Trophoblast cell (in vitro differentiated cells and primary cell): ENCODE data around the gene COL5A1.

Source experiments
- DNase-seq, 2 donors: peaks; one replicate each; pipeline ENCODE4 v3.0.0-alpha.2; 2016
- H2AFZ ChIP-seq: 2 replicates; pipeline ENCODE4 v1.6.1; 2013; ENCODE audit warnings: low read length, moderate library complexity, mild to moderate bottlenecking; ENCODE audit not compliant: insufficient read depth, poor library complexity
- H2AK5ac ChIP-seq: 2 replicates; pipeline ENCODE4 v1.6.1; 2013; ENCODE audit warnings: mild to moderate bottlenecking, low read length
- H2BK120ac ChIP-seq: 2 replicates; pipeline ENCODE4 v1.6.1; 2013; ENCODE audit warnings: low read length, mild to moderate bottlenecking, moderate library complexity; ENCODE audit not compliant: insufficient read depth, poor library complexity
- H2BK12ac ChIP-seq: 2 replicates; pipeline ENCODE4 v1.6.1; 2013; ENCODE audit warnings: mild to moderate bottlenecking, low read length, moderate library complexity
- H2BK5ac ChIP-seq: 2 replicates; pipeline ENCODE4 v1.6.1; 2013; ENCODE audit warnings: low read length, low read depth, moderate library complexity, mild to moderate bottlenecking; ENCODE audit not compliant: poor library complexity
- H3K14ac ChIP-seq: 2 replicates; pipeline ENCODE4 v1.6.1; 2013; ENCODE audit warnings: mild to moderate bottlenecking, low read length
- H3K18ac ChIP-seq: 2 replicates; pipeline ENCODE4 v1.6.1; 2013; ENCODE audit warnings: mild to moderate bottlenecking, low read length
- H3K23ac ChIP-seq: 2 replicates; pipeline ENCODE4 v1.6.1; 2013; ENCODE audit warnings: low read length
- H3K27ac ChIP-seq: 2 replicates; pipeline ENCODE4 v1.5.1; 2013; ENCODE audit warnings: low read depth, mild to moderate bottlenecking, inconsistent platforms, low read length, moderate library complexity
- H3K27me3 ChIP-seq: 2 replicates; pipeline ENCODE4 v1.6.1; 2013; ENCODE audit warnings: inconsistent platforms, mild to moderate bottlenecking, low read length, moderate library complexity; ENCODE audit not compliant: insufficient read depth
- H3K36me3 ChIP-seq, 2 experiments: 1 replicate in 1 of 2; 2 replicates in 1 of 2; pipeline ENCODE4 v1.6.1; 2013; ENCODE audit warnings: low read length in 2 of 2, mild to moderate bottlenecking in 2 of 2, moderate library complexity in 1 of 2; ENCODE audit not compliant: insufficient read depth in 2 of 2, control insufficient read depth in 1 of 2
- H3K4ac ChIP-seq: 2 replicates; pipeline ENCODE4 v1.6.1; 2013; ENCODE audit warnings: low read depth, mild to moderate bottlenecking, low read length, moderate library complexity
- H3K4me1 ChIP-seq, 2 experiments: 1 replicate in 1 of 2; 2 replicates in 1 of 2; pipeline ENCODE4 v1.6.1; 2013; ENCODE audit warnings: low read length in 2 of 2, mild to moderate bottlenecking in 2 of 2, moderate library complexity in 1 of 2; ENCODE audit not compliant: insufficient read depth in 2 of 2, control insufficient read depth in 1 of 2
- H3K4me2 ChIP-seq: 2 replicates; pipeline ENCODE4 v1.6.1; 2013; ENCODE audit warnings: inconsistent platforms, mild to moderate bottlenecking, low read length, moderate library complexity
- H3K4me3 ChIP-seq: 2 replicates; pipeline ENCODE4 v1.5.1; 2013; ENCODE audit warnings: mild to moderate bottlenecking, low read depth, low read length, inconsistent platforms
- H3K79me1 ChIP-seq: one replicate; pipeline ENCODE4 v1.6.1; 2013; ENCODE audit warnings: low read length
- H3K79me2 ChIP-seq: 2 replicates; pipeline ENCODE4 v1.6.1; 2013; ENCODE audit warnings: low read length, mild to moderate bottlenecking; ENCODE audit not compliant: control insufficient read depth, insufficient read depth, poor library complexity
- H3K9ac ChIP-seq: 2 replicates; pipeline ENCODE4 v1.6.1; 2013; ENCODE audit warnings: mild to moderate bottlenecking, low read length
- H3K9me3 ChIP-seq: 2 replicates; pipeline ENCODE4 v1.6.1; 2013; ENCODE audit warnings: low read depth, mild to moderate bottlenecking, control low read depth, inconsistent platforms, low read length; ENCODE audit not compliant: insufficient read depth
- H4K12ac ChIP-seq: 2 replicates; pipeline ENCODE4 v1.6.1; 2013; ENCODE audit warnings: low read depth, mild to moderate bottlenecking, low read length, moderate library complexity
- H4K8ac ChIP-seq: 2 replicates; pipeline ENCODE4 v1.6.1; 2013; ENCODE audit warnings: low read depth, mild to moderate bottlenecking, low read length, moderate library complexity
- H4K91ac ChIP-seq: one replicate; pipeline ENCODE4 v1.6.1; 2013; ENCODE audit warnings: low read depth, mild to moderate bottlenecking, low read length, moderate library complexity
- WGBS: extraction: QIAGEN DNeasy Blood & Tissue Kit; methylation state at CpG from one replicate; pipeline ENCODE4 v1.1.7; 2013; ENCODE audit warnings: missing lambda C conversion rate; ENCODE audit not compliant: insufficient read length, insufficient coverage; ENCODE audit errors: extremely low coverage; 5-methylcytosine and 5-hydroxymethylcytosine counted together

COL5A1 gene

GRCh38 chr9:134748591-134748990, 107.0 kb downstream of the COL5A1 start:
- H3K79me1 ChIP-seq = no peaks in the 10 kb centered on the region
- no peak overlapping the region for H3K23ac ChIP-seq
- H2AFZ ChIP-seq = no peak overlapping the region
- no peak overlapping the region for H3K14ac ChIP-seq
- DNase-seq = no peak
- peaks cover 88 to 96% of the 10 kb centered on the region in 2 experiments for H3K36me3 ChIP-seq
- H3K4me3 ChIP-seq = no peak overlapping the region
- WGBS = no CpG with 5 or more reads among the region's 8 CpGs
- H2BK120ac ChIP-seq = no peak overlapping the region
- H3K4ac ChIP-seq = no peak overlapping the region
- no peak overlapping the region for H2BK12ac ChIP-seq
- H2AK5ac ChIP-seq = no peak overlapping the region
- no peaks in the 10 kb centered on the region for H3K27me3 ChIP-seq
- H3K4me2 ChIP-seq = no peak overlapping the region
- H2BK5ac ChIP-seq = no peak overlapping the region
- no peak overlapping the region for H3K9ac ChIP-seq
- no peaks in the 10 kb centered on the region for H3K79me2 ChIP-seq
- no peaks in the 10 kb centered on the region for H3K4me1 ChIP-seq
- no peak overlapping the region for H3K27ac ChIP-seq
- H4K8ac ChIP-seq = no peak overlapping the region
- H3K18ac ChIP-seq = no peak overlapping the region
- peaks cover 17% of the 10 kb centered on the region for H3K9me3 ChIP-seq
- H4K12ac ChIP-seq = no peak overlapping the region
- no peak overlapping the region for H4K91ac ChIP-seq

DNA sequence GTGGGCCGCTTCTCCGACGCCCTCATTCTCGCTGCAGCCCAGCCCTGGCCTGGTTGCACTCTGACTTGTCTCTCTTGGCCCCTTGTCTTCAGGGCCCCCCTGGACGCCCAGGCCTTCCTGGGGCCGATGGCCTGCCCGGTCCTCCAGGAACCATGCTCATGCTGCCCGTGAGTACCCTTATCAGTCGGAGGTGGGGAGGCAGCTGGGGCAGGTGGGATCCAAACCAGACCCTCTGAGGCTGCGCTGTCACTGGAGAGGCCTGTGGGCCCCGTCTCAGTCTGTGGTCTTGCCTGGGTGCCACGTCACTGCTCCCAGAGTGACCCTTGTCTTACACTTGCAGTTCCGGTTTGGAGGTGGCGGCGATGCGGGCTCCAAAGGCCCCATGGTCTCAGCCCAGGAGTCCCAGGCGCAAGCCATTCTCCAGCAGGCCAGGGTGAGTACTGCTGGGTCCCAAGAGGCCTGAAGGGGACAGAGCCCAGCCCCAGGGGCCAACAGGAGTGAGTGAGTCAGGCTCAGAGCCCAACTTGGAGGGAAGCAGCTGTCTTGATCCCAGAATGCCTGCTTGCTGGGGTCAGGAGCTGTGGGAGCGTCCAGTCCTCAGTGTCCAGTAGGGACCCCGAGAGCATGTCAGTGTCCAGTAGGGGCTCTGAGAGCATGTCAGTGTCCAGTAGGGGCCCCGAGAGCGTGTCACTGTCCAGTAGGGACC, 109.0 kb downstream of the COL5A1 start:
- Histone ChIP-seq H2BK5ac (no peak overlapping the region), H3K14ac (no peak overlapping the region), H2BK120ac (no peak overlapping the region), H3K79me1 (no peaks in the 10 kb centered on the region), H4K12ac (no peak overlapping the region), H3K4ac (no peak overlapping the region), H2AK5ac (no peak overlapping the region), H3K9me3 (peaks cover 9% of the 10 kb centered on the region), H4K91ac (no peak overlapping the region), H3K79me2 (no peaks in the 10 kb centered on the region), H3K9ac (no peak overlapping the region), H3K18ac (peak overlapping the region; percentile 3), H3K4me3 (no peak overlapping the region), H3K36me3 (peaks cover 88 to 97% of the 10 kb centered on the region in 2 experiments), H4K8ac (no peak overlapping the region), H3K4me1 (no peaks in the 10 kb centered on the region), H3K4me2 (no peak overlapping the region), H3K27me3 (no peaks in the 10 kb centered on the region), H3K23ac (no peak overlapping the region), H2BK12ac (no peak overlapping the region), H2AFZ (no peak overlapping the region), H3K27ac (no peak overlapping the region)
- WGBS = no CpG with 5 or more reads among the region's 21 CpGs
- peak; percentile 30 to 34 for DNase-seq

DNA sequence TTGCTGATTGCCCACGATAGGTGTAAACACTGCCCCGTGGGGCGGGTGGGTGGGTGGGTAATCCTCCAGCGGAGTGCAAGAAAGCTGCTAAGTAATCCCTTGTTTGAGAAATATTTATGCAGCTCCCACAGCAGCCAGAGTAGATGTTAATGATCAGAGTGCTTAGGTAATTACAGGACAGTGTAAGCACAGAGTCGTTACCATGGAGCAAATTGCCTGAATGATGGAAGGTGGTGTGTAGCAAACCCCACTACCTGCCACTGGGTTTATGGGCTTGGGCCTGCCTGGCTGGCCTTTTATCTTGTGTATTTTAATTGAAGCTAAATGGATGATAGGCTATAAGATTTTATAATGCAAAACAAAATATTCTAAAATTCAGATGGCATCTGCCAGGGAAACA, 110.0 kb downstream of the COL5A1 start:
- Histone ChIP-seq H2AK5ac (no peak overlapping the region), H3K4me3 (no peak overlapping the region), H3K4ac (no peak overlapping the region), H2AFZ (no peak overlapping the region), H3K9ac (no peak overlapping the region), H3K18ac (no peak overlapping the region), H3K9me3 (peaks cover 9% of the 10 kb centered on the region), H4K12ac (no peak overlapping the region), H3K4me2 (no peak overlapping the region), H2BK120ac (no peak overlapping the region), H3K36me3 (peaks cover 88 to 97% of the 10 kb centered on the region in 2 experiments), H3K79me1 (no peaks in the 10 kb centered on the region), H4K91ac (no peak overlapping the region), H4K8ac (no peak overlapping the region), H2BK12ac (no peak overlapping the region), H2BK5ac (no peak overlapping the region), H3K79me2 (no peaks in the 10 kb centered on the region), H3K23ac (no peak overlapping the region), H3K27me3 (no peaks in the 10 kb centered on the region), H3K14ac (no peak overlapping the region), H3K4me1 (no peaks in the 10 kb centered on the region), H3K27ac (no peak overlapping the region)
- DNase-seq = no peak
- WGBS = no CpG with 5 or more reads among the region's 5 CpGs

GRCh38 chr9:134752471-134753168, 111.0 kb downstream of the COL5A1 start:
- Histone ChIP-seq H3K4me1 (no peaks in the 10 kb centered on the region), H3K36me3 (peaks cover 89 to 97% of the 10 kb centered on the region in 2 experiments), H3K23ac (no peak overlapping the region), H3K14ac (no peak overlapping the region), H2AFZ (no peak overlapping the region), H2BK120ac (no peak overlapping the region), H3K9ac (no peak overlapping the region), H2BK5ac (no peak overlapping the region), H4K91ac (no peak overlapping the region), H3K79me2 (no peaks in the 10 kb centered on the region), H2BK12ac (no peak overlapping the region), H3K9me3 (peaks cover 5% of the 10 kb centered on the region), H3K18ac (no peak overlapping the region), H4K12ac (no peak overlapping the region), H3K4me2 (no peak overlapping the region), H3K4me3 (no peak overlapping the region), H4K8ac (no peak overlapping the region), H3K27ac (no peak overlapping the region), H3K27me3 (no peaks in the 10 kb centered on the region), H3K79me1 (no peaks in the 10 kb centered on the region), H2AK5ac (no peak overlapping the region), H3K4ac (no peak overlapping the region)
- no peak for DNase-seq
- no CpG with 5 or more reads among the region's 16 CpGs for WGBS
